ENCODE measurements around the gene TENM3. TPM values are rescaled to one million over a fixed set of nuclear protein-coding genes. Genes with fewer than 3 reads are reported as not detected.

The TENM3 gene
- total and polyA plus RNA-seq, 2 of the 8 experiments (the other 6 are each of a cell fraction or from before 2014, with no cell fraction given), result 36.9 to 69.3 TPM

DNA sequence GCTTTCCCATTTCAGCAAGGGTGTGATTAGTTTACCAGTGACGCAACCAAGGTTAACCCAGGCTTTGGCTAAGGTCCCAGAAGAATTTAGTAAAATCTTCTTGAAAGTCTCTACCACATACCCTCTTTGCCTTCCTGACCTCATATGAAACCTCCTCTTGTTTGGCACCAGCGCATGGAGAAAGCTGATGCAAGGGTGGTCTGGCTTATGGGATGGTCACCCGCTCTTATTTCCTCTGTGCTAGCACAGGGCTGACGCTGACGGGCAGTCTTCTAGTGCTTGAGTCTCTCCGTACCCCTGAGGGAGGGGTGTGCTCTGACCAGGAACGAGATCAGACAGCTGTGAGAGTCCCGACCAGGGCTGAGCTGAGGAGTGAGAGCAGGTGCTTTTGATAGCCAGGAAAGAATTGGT, 137.6 kb downstream of the TENM3 start:
- H3K4me3 ChIP-seq (ENCODE audit: extremely low read depth in 1 of 4, insufficient read depth in 2 of 4, low read depth in 3 of 4, low read length in 4 of 4), result no peak overlapping the region
- H3K9ac ChIP-seq (replicated peaks in 1 of 4; ENCODE audit: extremely low read depth in 1 of 4, low read depth in 3 of 4, low read length in 3 of 4), result no peak overlapping the region
- no peak overlapping the region for H2BK15ac ChIP-seq (ENCODE audit: low read length)
- no peaks in the 10 kb centered on the region for H3K27me3 ChIP-seq (replicated peaks in 1 of 4; ENCODE audit: control insufficient read depth in 3 of 4, extremely low read depth in 1 of 4, insufficient read depth in 3 of 4, low read length in 3 of 4)
- no peaks in the 10 kb centered on the region for H3K36me3 ChIP-seq (ENCODE audit: control insufficient read depth in 2 of 4, insufficient read depth in 4 of 4, low read length in 3 of 4)
- no peak overlapping the region for H4K8ac ChIP-seq (ENCODE audit: extremely low read depth, insufficient read depth, low read length)
- H4K5ac ChIP-seq (ENCODE audit: insufficient read length, low read depth, low read length), result no peak overlapping the region
- no peak overlapping the region for H2BK5ac ChIP-seq (ENCODE audit: low read depth, low read length)
- no peak overlapping the region for H3K18ac ChIP-seq (ENCODE audit: extremely low read depth, low read length)
- H3K14ac ChIP-seq (ENCODE audit: insufficient read length), result no peak overlapping the region
- no peak for FAIRE-seq
- no peaks in the 10 kb centered on the region for H4K20me1 ChIP-seq (replicated peaks in 1 of 2; ENCODE audit: control insufficient read depth in 1 of 2, insufficient read depth in 2 of 2, low read length in 2 of 2)
- CTCF ChIA-PET (ENCODE audit: partially characterized antibody), result no interaction called here
- H3K4ac ChIP-seq (replicated peaks; ENCODE audit: insufficient read length, low read depth, low read length), result no peak overlapping the region
- no peaks in the 10 kb centered on the region for H3K9me3 ChIP-seq (ENCODE audit: insufficient read depth in 2 of 2, low read depth in 1 of 2, low read length in 1 of 2)
- no peaks in the 10 kb centered on the region for H3K79me2 ChIP-seq (ENCODE audit: control insufficient read depth in 1 of 2, insufficient read depth in 2 of 2, low read length in 2 of 2)
- no peaks in the 10 kb centered on the region for H3K79me1 ChIP-seq (ENCODE audit: low read depth, low read length)
- H2BK20ac ChIP-seq (ENCODE audit: low read length), result no peak overlapping the region
- H3K56ac ChIP-seq (replicated peaks; ENCODE audit: insufficient read length, low read depth, low read length), result no peak overlapping the region
- H3K4me1 ChIP-seq (replicated peaks in 1 of 4; ENCODE audit: control insufficient read depth in 3 of 4, insufficient read depth in 4 of 4, low read length in 3 of 4), result peaks cover 0 to 4% (median 0%) of the 10 kb centered on the region in 4 experiments; a peak in 1 of 7 replicates
- H3K27ac ChIP-seq (ENCODE audit: low read depth, low read length), result no peak overlapping the region
- no peak overlapping the region for H4K91ac ChIP-seq (replicated peaks; ENCODE audit: insufficient read length, low read length)
- WGBS, 2 experiments (ENCODE audit: extremely low coverage in 1 of 2, insufficient coverage in 1 of 2, insufficient read length in 1 of 2, insufficient replicate concordance in 2 of 2, low coverage in 1 of 2, low lambda C conversion rate in 2 of 2, missing lambda C conversion rate in 1 of 2), result 86% methylated on average over 8 of the region's 8 CpGs; no CpG with 5 or more reads in 1 of the 2 experiments
- no peak overlapping the region for H3K4me2 ChIP-seq (ENCODE audit: insufficient read depth in 1 of 2, low read depth in 2 of 2, low read length in 2 of 2)
- H2BK120ac ChIP-seq (replicated peaks; ENCODE audit: low read depth, low read length), result no peak overlapping the region
- H2AK5ac ChIP-seq (ENCODE audit: low read depth, low read length), result no peak overlapping the region
- no peak overlapping the region for H2BK12ac ChIP-seq (ENCODE audit: low read depth, low read length)
- H3K23me2 ChIP-seq (ENCODE audit: low read depth, low read length), result no peaks in the 10 kb centered on the region
- no peak overlapping the region for H2AFZ ChIP-seq (ENCODE audit: low read length)
- H3K23ac ChIP-seq (ENCODE audit: insufficient read length), result no peak overlapping the region
- POLR2A ChIA-PET (ENCODE audit: partially characterized antibody), result no interaction called here
- no peak for DNase-seq (ENCODE audit: low read depth in 1 of 2, low spot score in 2 of 2)
- TF ChIP-seq BRCA1 (IDR thresholded peaks at IDR 0.05; ENCODE audit: low read depth, low read length), result no peak
